Lower leg skin (tissue), 4 donors: ENCODE results near the gene TNPO1. TPM values are rescaled to one million over a fixed set of nuclear protein-coding genes. Genes with fewer than 3 reads are reported as not detected.

Experiments
- DNase-seq, 2 donors: peaks; one replicate each; pipeline ENCODE4 v3.0.0-alpha.2; 2019; ENCODE audit warnings: low spot score in 2 of 2
- H3K4me3 ChIP-seq: fragments of 200-600 bp; sonication (generic); 2 replicates; pipeline ENCODE4 v1.5.1; 2017; ENCODE audit warnings: mild to moderate bottlenecking, low read depth; ENCODE audit not compliant: poor library complexity, severe bottlenecking
- POLR2A ChIP-seq, 2 donors: fragments of 450-650 bp; IDR thresholded peaks; one replicate each; pipeline ENCODE4 v1.6.1; 2016 to 2017; ENCODE audit warnings: antibody characterized with exemption in 2 of 2, mild to moderate bottlenecking in 1 of 2, moderate library complexity in 1 of 2
- WGBS, 2 donors: methylation state at CpG; one replicate each; pipeline ENCODE4 v1.1.5; 2018; 5-methylcytosine and 5-hydroxymethylcytosine counted together
- intact Hi-C: fragments of 100-400 bp; cut with DNase I; formaldehyde crosslinking; loops from one replicate; pipeline ENCODE4 v1.15.0; 2023; ENCODE audit warnings: low total_unique reads
- total RNA-seq, 4 donors: library from RNA; depleted of rRNA; stranded (reverse); fragments of >200 nt; gene quantifications; one replicate each; pipeline ENCODE4 v1.1.0, GENCODE V29; 2016
- TF ChIP-seq, protein P1 (sequence below), 3 donors: fragments of 450-650 bp; IDR thresholded peaks; one replicate each; pipeline ENCODE4 v1.5.1; 2016; ENCODE audit warnings: antibody characterized with exemption in 3 of 3, mild to moderate bottlenecking in 3 of 3, moderate library complexity in 2 of 3

Gene TNPO1
- total RNA-seq, 4 donors from 2014 or later: 55.5 to 83.4 (median 66.2) TPM

DNA sequence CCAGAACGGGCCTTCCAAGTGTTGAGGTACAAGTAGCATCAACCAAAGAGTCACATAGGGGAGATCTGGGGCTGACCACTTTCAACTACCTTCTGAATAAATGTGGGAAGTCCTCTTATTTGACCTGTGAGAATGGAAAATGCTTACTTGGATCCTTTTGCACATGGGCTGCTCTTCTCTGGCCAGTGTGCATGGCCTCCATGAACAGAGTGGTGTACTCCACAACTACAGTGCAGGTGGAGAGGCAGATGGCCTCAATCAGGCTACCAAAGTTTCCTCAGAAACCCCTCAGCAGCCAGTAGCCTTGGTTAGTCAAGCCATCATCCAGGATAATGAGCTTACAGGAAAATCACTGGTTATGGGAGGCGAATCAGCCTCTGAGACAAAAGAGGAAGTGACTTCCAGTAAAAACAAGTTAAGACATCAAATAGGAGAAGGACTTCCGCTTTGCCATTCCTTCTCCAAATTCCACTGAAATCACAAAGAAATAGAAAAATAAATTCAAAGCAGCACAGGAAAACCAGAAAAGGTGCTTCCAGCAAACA, 121.1 kb downstream of the TNPO1 start:
- H3K4me3 ChIP-seq: no peak overlapping the region
- 74 to 77% methylated on average over 3 of the region's 3 CpGs for WGBS, 2 donors
- TF ChIP-seq POLR2A (IDR thresholded peaks at IDR 0.05): no peak
- TF ChIP-seq, protein P1, sequence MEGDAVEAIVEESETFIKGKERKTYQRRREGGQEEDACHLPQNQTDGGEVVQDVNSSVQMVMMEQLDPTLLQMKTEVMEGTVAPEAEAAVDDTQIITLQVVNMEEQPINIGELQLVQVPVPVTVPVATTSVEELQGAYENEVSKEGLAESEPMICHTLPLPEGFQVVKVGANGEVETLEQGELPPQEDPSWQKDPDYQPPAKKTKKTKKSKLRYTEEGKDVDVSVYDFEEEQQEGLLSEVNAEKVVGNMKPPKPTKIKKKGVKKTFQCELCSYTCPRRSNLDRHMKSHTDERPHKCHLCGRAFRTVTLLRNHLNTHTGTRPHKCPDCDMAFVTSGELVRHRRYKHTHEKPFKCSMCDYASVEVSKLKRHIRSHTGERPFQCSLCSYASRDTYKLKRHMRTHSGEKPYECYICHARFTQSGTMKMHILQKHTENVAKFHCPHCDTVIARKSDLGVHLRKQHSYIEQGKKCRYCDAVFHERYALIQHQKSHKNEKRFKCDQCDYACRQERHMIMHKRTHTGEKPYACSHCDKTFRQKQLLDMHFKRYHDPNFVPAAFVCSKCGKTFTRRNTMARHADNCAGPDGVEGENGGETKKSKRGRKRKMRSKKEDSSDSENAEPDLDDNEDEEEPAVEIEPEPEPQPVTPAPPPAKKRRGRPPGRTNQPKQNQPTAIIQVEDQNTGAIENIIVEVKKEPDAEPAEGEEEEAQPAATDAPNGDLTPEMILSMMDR (IDR thresholded peaks at IDR 0.05): no peak
- DNase-seq: no peak
- intact Hi-C loops: no loop called here

DNA sequence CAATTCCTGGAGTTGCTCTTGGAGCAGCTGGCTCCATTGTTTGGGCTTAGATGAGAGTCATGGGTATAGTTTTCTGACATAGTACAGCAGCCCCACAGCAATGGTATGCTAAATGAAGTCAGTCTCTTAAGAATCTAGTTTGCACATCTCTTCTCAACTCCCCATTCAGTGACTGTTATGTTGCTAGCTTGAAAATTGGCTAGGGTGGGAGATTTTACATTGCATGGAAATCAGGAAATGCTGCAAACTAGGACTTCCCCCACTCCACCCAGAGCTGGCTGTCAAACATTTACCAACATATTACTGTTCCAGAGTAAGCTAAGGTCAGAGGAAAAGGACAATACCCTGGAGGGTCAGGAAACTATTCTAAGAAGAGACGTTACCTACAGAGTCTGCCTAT, 121.7 kb downstream of the TNPO1 start:
- DNase-seq: no peak
- H3K4me3 ChIP-seq: no peak overlapping the region
- TF ChIP-seq POLR2A (IDR thresholded peaks at IDR 0.05): no peak
- TF ChIP-seq, protein P1 (IDR thresholded peaks at IDR 0.05): no peak
- intact Hi-C loops: no loop called here
- 50 to 60% methylated on average over 1 of the region's 1 CpG for WGBS, 2 donors

DNA sequence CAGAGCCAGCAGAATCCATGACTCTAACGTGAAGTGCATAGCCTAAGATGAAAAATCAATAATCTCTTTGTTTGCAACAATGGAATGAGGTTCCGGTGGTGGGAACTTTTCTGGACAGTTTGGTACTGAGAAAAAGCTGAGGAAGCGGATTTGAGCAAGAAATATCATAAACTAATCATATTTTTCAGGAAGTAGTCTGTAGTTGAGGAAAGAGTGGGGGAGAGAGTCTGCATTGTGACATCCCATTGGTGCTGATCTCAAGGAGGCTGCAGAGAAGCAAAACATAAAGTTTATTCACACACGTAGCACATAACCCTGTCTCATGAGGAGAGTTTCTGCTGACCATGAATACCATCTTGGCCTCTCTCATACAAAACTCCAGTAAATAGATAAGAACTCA, 123.6 kb downstream of the TNPO1 start:
- TF ChIP-seq, protein P1 (IDR thresholded peaks at IDR 0.05): no peak
- TF ChIP-seq POLR2A (IDR thresholded peaks at IDR 0.05): no peak
- 54 to 63% methylated on average over 4 of the region's 4 CpGs for WGBS, 2 donors
- DNase-seq: peak in 1 of 2 donors; percentile 37
- intact Hi-C loops: no loop called here
- no peak overlapping the region for H3K4me3 ChIP-seq

GRCh38 chr5:72943307-72943706, 126.8 kb downstream of the TNPO1 start:
- intact Hi-C loops: no loop called here
- DNase-seq: no peak
- TF ChIP-seq, protein P1 (IDR thresholded peaks at IDR 0.05): no peak
- no peak for TF ChIP-seq POLR2A (IDR thresholded peaks at IDR 0.05)
- H3K4me3 ChIP-seq: no peak overlapping the region

DNA sequence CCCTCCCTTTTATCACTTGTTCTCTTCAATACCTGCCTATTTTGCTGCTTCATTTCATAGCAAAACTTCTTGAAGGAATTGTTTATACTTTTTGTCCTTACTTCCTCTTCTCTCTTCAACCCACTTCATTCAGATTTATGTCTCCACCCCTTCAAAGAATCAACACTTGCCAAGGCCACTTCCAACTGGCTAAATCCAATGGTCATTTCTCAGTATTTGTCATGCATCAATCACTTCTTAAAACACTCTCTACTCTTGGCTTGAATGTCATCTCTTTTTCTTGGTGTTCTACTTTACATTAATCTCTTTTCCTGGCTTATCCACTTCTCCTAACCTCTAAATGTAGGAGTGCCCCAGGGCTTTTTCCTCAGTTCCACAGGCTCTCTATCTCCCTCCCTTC, 131.0 kb downstream of the TNPO1 start:
- no peak for DNase-seq
- TF ChIP-seq, protein P1 (IDR thresholded peaks at IDR 0.05): no peak
- no peak for TF ChIP-seq POLR2A (IDR thresholded peaks at IDR 0.05)
- intact Hi-C loops: no loop called here
- H3K4me3 ChIP-seq: no peak overlapping the region

- DNase-seq: no peak
- H3K4me3 ChIP-seq: no peak overlapping the region
- intact Hi-C loops: no loop called here
- no peak for TF ChIP-seq POLR2A (IDR thresholded peaks at IDR 0.05)
- TF ChIP-seq, protein P1 (IDR thresholded peaks at IDR 0.05): no peak
These were observed 133.0 kb downstream of the TNPO1 start for GRCh38 chr5:72949481-72949880.
